Measurements from ENCODE around the gene ZNF236.
"Not testable (repeated sequence)": the region's sequence is repeated elsewhere in the genome, so short reads cannot be mapped to it uniquely, and the experiment has no call there.

The ZNF236 gene

GRCh38 chr18:77006305-77007175, 184.2 kb downstream of the ZNF236 start:
- DNase-seq (ENCODE audit: low read depth): no peak

GRCh38 chr18:77007251-77007650, 184.9 kb downstream of the ZNF236 start:
- DNase-seq (ENCODE audit: low read depth): no peak

- DNase-seq (ENCODE audit: low read depth): no peak
Measured at GRCh38 chr18:77008006-77008405, 185.6 kb downstream of the ZNF236 start.

GRCh38 chr18:77008576-77009315, 186.4 kb downstream of the ZNF236 start:
- DNase-seq (ENCODE audit: low read depth): no peak

- DNase-seq (ENCODE audit: low read depth): no peak
Measured at GRCh38 chr18:77009675-77010074, 187.3 kb downstream of the ZNF236 start.

- DNase-seq (ENCODE audit: low read depth): no peak
Measured at GRCh38 chr18:77012120-77012519, 189.8 kb downstream of the ZNF236 start.

GRCh38 chr18:77012806-77013541, 190.6 kb downstream of the ZNF236 start:
- no peak for DNase-seq (ENCODE audit: low read depth)

- no peak for DNase-seq (ENCODE audit: low read depth)
Measured at GRCh38 chr18:77013811-77014521, 191.6 kb downstream of the ZNF236 start.

GRCh38 chr18:77014538-77014937, 192.2 kb downstream of the ZNF236 start:
- no peak for DNase-seq (ENCODE audit: low read depth)

GRCh38 chr18:77015169-77015568, 192.8 kb downstream of the ZNF236 start:
- DNase-seq (ENCODE audit: low read depth): no peak

GRCh38 chr18:77015771-77016710, 193.7 kb downstream of the ZNF236 start:
- DNase-seq (ENCODE audit: low read depth): no peak

GRCh38 chr18:77016936-77017335, 194.6 kb downstream of the ZNF236 start:
- no peak for DNase-seq (ENCODE audit: low read depth)

GRCh38 chr18:77017355-77017754, 195.0 kb downstream of the ZNF236 start:
- no peak for DNase-seq (ENCODE audit: low read depth)

GRCh38 chr18:77018650-77019049, 196.3 kb downstream of the ZNF236 start:
- DNase-seq (ENCODE audit: low read depth): not testable (repeated sequence)

- no peak for DNase-seq (ENCODE audit: low read depth)
Measured at GRCh38 chr18:77019641-77020040, 197.3 kb downstream of the ZNF236 start.
